Melanocyte of skin (primary cell): ENCODE data around the gene ZNF780B. TPM values are rescaled to one million over a fixed set of nuclear protein-coding genes. Genes with fewer than 3 reads are reported as not detected.

ENCODE experiments used
- total RNA-seq, 2 donors: library from RNA; depleted of rRNA; stranded (reverse); fragments of >200 nt; gene quantifications; 2 replicates each; pipeline ENCODE4 v1.2.3, GENCODE V29; 2012

ZNF780B gene
- total RNA-seq, result 10 to 100 TPM; 11.7 to 19.0 TPM

GRCh38 chr19:40055832-40056504 is at the start of gene ZNF780B:
ZNF780B (minus strand) TSS chr19:40056231; CDS start chr19:40050332, 5,899 bp downstream.

GRCh38 chr19:40090241-40091204 is 34.5 kb upstream of the ZNF780B start, which contains the start of gene ZNF780A:
ZNF780A (minus strand) TSS chr19:40090943; CDS start chr19:40084753, 6,190 bp downstream.

GRCh38 chr19:39996811-39997637 is 59.0 kb downstream of the ZNF780B start, which contains the start of gene ZNF546:
ZNF546 (plus strand) TSS chr19:39997060; CDS start chr19:39998327, 1,267 bp downstream.

Other genes starting within 250 kb of the ZNF780B start
- 10 to 100 TPM in 1 of 2 donors, 1 to 10 TPM in 1; 10.0 to 21.0 TPM for gene DYRK1B, start 222.1 kb downstream of the ZNF780B start, total RNA-seq
- gene FBL, start 209.9 kb downstream of the ZNF780B start, total RNA-seq, result 100 to 1,000 TPM in 1 of 2 donors, 10 to 100 TPM in 1; 59.2 to 166 TPM
- gene FCGBP, start 121.6 kb downstream of the ZNF780B start, total RNA-seq, result under 1 TPM; under 0.01 to 0.33 TPM
- gene PSMC4, start 85.1 kb downstream of the ZNF780B start, total RNA-seq, result 100 to 1,000 TPM; 163 to 225 TPM
- gene ZNF546, start 59.2 kb downstream of the ZNF780B start, total RNA-seq, result 1 to 10 TPM; 5.5 to 5.7 TPM
- gene ZNF780A, start 34.7 kb upstream of the ZNF780B start, total RNA-seq, result 10 to 100 TPM in 1 of 2 donors, 1 to 10 TPM in 1; 7.9 to 12.0 TPM
- gene MAP3K10, start 135.2 kb upstream of the ZNF780B start, total RNA-seq, result 10 to 100 TPM; 13.3 to 15.1 TPM
- gene TTC9B, start 162.2 kb upstream of the ZNF780B start, total RNA-seq, result not detected
- under 1 TPM in 1 of 2 donors, not detected in 1; 0.33 TPM for gene CCNP, start 170.5 kb upstream of the ZNF780B start, total RNA-seq
- gene AKT2, start 229.1 kb upstream of the ZNF780B start, total RNA-seq, result 100 to 1,000 TPM; 112 to 116 TPM